Measurements from ENCODE around the gene C1orf21.

C1orf21 gene

GRCh38 chr1:184627007-184627341, 240.1 kb downstream of the C1orf21 start:
- H3K4me3 ChIP-seq (ENCODE audit: low read depth, low read length): no peak overlapping the region
- TF ChIP-seq CTCF (IDR thresholded peaks at IDR 0.05; ENCODE audit: control insufficient read depth, extremely low read depth, insufficient read depth): no peak
- no peak for DNase-seq (ENCODE audit: low read depth)

GRCh38 chr1:184629266-184629665, 242.4 kb downstream of the C1orf21 start:
- no peak for TF ChIP-seq CTCF (IDR thresholded peaks at IDR 0.05; ENCODE audit: control insufficient read depth, extremely low read depth, insufficient read depth)
- no peak for DNase-seq (ENCODE audit: low read depth)
- H3K4me3 ChIP-seq (ENCODE audit: low read depth, low read length): no peak overlapping the region

- TF ChIP-seq CTCF (IDR thresholded peaks at IDR 0.05; ENCODE audit: control insufficient read depth, extremely low read depth, insufficient read depth): no peak
- no peak overlapping the region for H3K4me3 ChIP-seq (ENCODE audit: low read depth, low read length)
- no peak for DNase-seq (ENCODE audit: low read depth)
These were observed 243.8 kb downstream of the C1orf21 start for GRCh38 chr1:184630679-184631060.

GRCh38 chr1:184632415-184633175, 245.8 kb downstream of the C1orf21 start:
- no peak overlapping the region for H3K4me3 ChIP-seq (ENCODE audit: low read depth, low read length)
- DNase-seq (ENCODE audit: low read depth): peak; percentile 97
- TF ChIP-seq CTCF (IDR thresholded peaks at IDR 0.05; ENCODE audit: control insufficient read depth, extremely low read depth, insufficient read depth): no peak

GRCh38 chr1:184633785-184634184, 247.0 kb downstream of the C1orf21 start:
- no peak for DNase-seq (ENCODE audit: low read depth)
- TF ChIP-seq CTCF (IDR thresholded peaks at IDR 0.05; ENCODE audit: control insufficient read depth, extremely low read depth, insufficient read depth): no peak

GRCh38 chr1:184634296-184634695, 247.5 kb downstream of the C1orf21 start:
- TF ChIP-seq CTCF (IDR thresholded peaks at IDR 0.05; ENCODE audit: control insufficient read depth, extremely low read depth, insufficient read depth): no peak
- no peak for DNase-seq (ENCODE audit: low read depth)
- H3K4me3 ChIP-seq (ENCODE audit: low read depth, low read length): no peak overlapping the region

More at GRCh38 chr1:184633785-184634184, 247.0 kb downstream of the C1orf21 start:
- no peak overlapping the region for H3K4me3 ChIP-seq (ENCODE audit: low read depth, low read length)

All from LNCaP clone FGC (cell line).